Smooth muscle cell (in vitro differentiated cells): ENCODE measurements around the gene OSCP1. TPM values are rescaled to one million over a fixed set of nuclear protein-coding genes. Genes with fewer than 3 reads are reported as not detected.
"Not testable (repeated sequence)": the region's sequence is repeated elsewhere in the genome, so short reads cannot be mapped to it uniquely, and the experiment has no call there.

Experiments used
- DNase-seq: peaks from one replicate; lab custom pipeline; 2025; ENCODE audit not compliant: unreplicated experiment; lab: John Stamatoyannopoulos, UW
- H2AFZ ChIP-seq: fragments of 200-600 bp; sonication (generic); 2 replicates; pipeline ENCODE4 v1.6.0; 2016; ENCODE audit warnings: antibody characterized with exemption, low read depth, mild to moderate bottlenecking
- H3F3A ChIP-seq: fragments of 200-600 bp; sonication (generic); 2 replicates; pipeline ENCODE4 v1.6.0; 2017; ENCODE audit warnings: antibody characterized with exemption, low read depth
- H3K27ac ChIP-seq: fragments of 200-600 bp; sonication (generic); 2 replicates; pipeline ENCODE4 v1.5.1; 2016; ENCODE audit warnings: low read depth, mild to moderate bottlenecking
- H3K27me3 ChIP-seq: fragments of 200-600 bp; sonication (generic); 2 replicates; pipeline ENCODE4 v1.6.1; 2016; ENCODE audit warnings: low read depth, mild to moderate bottlenecking
- H3K36me3 ChIP-seq: fragments of 200-600 bp; sonication (generic); 2 replicates; pipeline ENCODE4 v1.5.1; 2016; ENCODE audit warnings: low read depth
- H3K4me1 ChIP-seq: fragments of 200-600 bp; sonication (generic); 2 replicates; pipeline ENCODE4 v1.5.1; 2016; ENCODE audit warnings: low read depth
- H3K4me2 ChIP-seq: fragments of 200-600 bp; sonication (generic); 2 replicates; pipeline ENCODE4 v1.6.0; 2016; ENCODE audit warnings: mild to moderate bottlenecking
- H3K4me3 ChIP-seq: fragments of 200-600 bp; sonication (generic); 2 replicates; pipeline ENCODE4 v1.5.1; 2016; ENCODE audit warnings: mild to moderate bottlenecking
- H3K79me2 ChIP-seq: fragments of 200-600 bp; sonication (generic); 2 replicates; pipeline ENCODE4 v1.6.0; 2016; ENCODE audit warnings: low read depth, mild to moderate bottlenecking
- H3K9ac ChIP-seq: fragments of 200-600 bp; sonication (generic); 2 replicates; pipeline ENCODE4 v1.6.0; 2016; ENCODE audit warnings: low read depth
- H3K9me3 ChIP-seq: fragments of 200-600 bp; sonication (generic); replicated peaks from 2 replicates; pipeline ENCODE4 v1.5.1; 2016; ENCODE audit warnings: low read depth
- H4K20me1 ChIP-seq: fragments of 200-600 bp; sonication (generic); 2 replicates; pipeline ENCODE4 v1.6.0; 2016; ENCODE audit warnings: low read depth
- CTCF ChIP-seq: fragments of 200-600 bp; sonication (generic); IDR thresholded peaks from 2 replicates; pipeline ENCODE4 v1.5.1; 2017; ENCODE audit warnings: borderline replicate concordance, mild to moderate bottlenecking, antibody characterized with exemption; ENCODE audit not compliant: insufficient read depth, poor library complexity, severe bottlenecking
- WGBS: methylation state at CpG from one replicate; pipeline ENCODE4 v1.1.7; 2016; ENCODE audit warnings: low lambda C conversion rate; 5-methylcytosine and 5-hydroxymethylcytosine counted together
- polyA plus RNA-seq: library from polyadenylated mRNA; unstranded; fragments of >200 nt; fragmentation: Nextera tagmentation; extraction: Ambion mirVana; gene quantifications from 2 replicates; pipeline ENCODE4 v1.2.1, GENCODE V29; 2016
- total RNA-seq: library from RNA; depleted of rRNA; stranded (reverse); fragments of >200 nt; gene quantifications from 2 replicates; pipeline ENCODE4 v1.2.3, GENCODE V29; 2014

OSCP1 gene
- total and polyA plus RNA-seq, 2 experiments from 2014 or later = 10.7 to 13.5 TPM

- H3K4me3 ChIP-seq = no peak overlapping the region
- H3K4me1 ChIP-seq = peaks cover 11% of the 10 kb centered on the region
- H3F3A ChIP-seq = no peaks in the 10 kb centered on the region
- H2AFZ ChIP-seq = no peak overlapping the region
- no peaks in the 10 kb centered on the region for H4K20me1 ChIP-seq
- H3K9ac ChIP-seq = no peak overlapping the region
- 100% methylated on average over 2 of the region's 2 CpGs for WGBS
- no peak overlapping the region for H3K27ac ChIP-seq
- no peak for TF ChIP-seq CTCF
- H3K4me2 ChIP-seq = no peak overlapping the region
- no peaks in the 10 kb centered on the region for H3K27me3 ChIP-seq
- DNase-seq = no peak
- no peaks in the 10 kb centered on the region for H3K79me2 ChIP-seq
- no peaks in the 10 kb centered on the region for H3K36me3 ChIP-seq
- H3K9me3 ChIP-seq = no peaks in the 10 kb centered on the region
These were observed 29.9 kb upstream of the OSCP1 start for GRCh38 chr1:36480161-36480560.

- no peak for TF ChIP-seq CTCF
- no peak overlapping the region for H3K27ac ChIP-seq
- no peaks in the 10 kb centered on the region for H3K9me3 ChIP-seq
- WGBS = 96% methylated on average over 2 of the region's 2 CpGs
- H2AFZ ChIP-seq = no peak overlapping the region
- H3K4me2 ChIP-seq = no peak overlapping the region
- no peak overlapping the region for H3K9ac ChIP-seq
- H3K4me1 ChIP-seq = peaks cover 11% of the 10 kb centered on the region
- no peaks in the 10 kb centered on the region for H3F3A ChIP-seq
- no peak for DNase-seq
- no peaks in the 10 kb centered on the region for H4K20me1 ChIP-seq
- H3K36me3 ChIP-seq = no peaks in the 10 kb centered on the region
- no peaks in the 10 kb centered on the region for H3K27me3 ChIP-seq
- H3K4me3 ChIP-seq = no peak overlapping the region
- H3K79me2 ChIP-seq = no peaks in the 10 kb centered on the region
These were observed 29.3 kb upstream of the OSCP1 start for GRCh38 chr1:36479505-36480051.

GRCh38 chr1:36477615-36478014 is 27.4 kb upstream of the OSCP1 start:
- H3K4me3 ChIP-seq, H2AFZ ChIP-seq, H3K4me1 ChIP-seq, H4K20me1 ChIP-seq, H3K27me3 ChIP-seq, H3K9ac ChIP-seq, H3K9me3 ChIP-seq, H3K4me2 ChIP-seq, H3K27ac ChIP-seq, H3F3A ChIP-seq, H3K79me2 ChIP-seq, DNase-seq, H3K36me3 ChIP-seq: not testable (repeated sequence)
- 86% methylated on average over 13 of the region's 13 CpGs for WGBS

- Histone ChIP-seq H3K79me2 (no peaks in the 10 kb centered on the region), H3K4me3 (no peak overlapping the region), H3K36me3 (no peaks in the 10 kb centered on the region), H3K9ac (no peak overlapping the region), H3K4me1 (peaks cover 3% of the 10 kb centered on the region), H3K27me3 (no peaks in the 10 kb centered on the region), H3K27ac (no peak overlapping the region), H4K20me1 (no peaks in the 10 kb centered on the region), H2AFZ (no peak overlapping the region), H3F3A (no peaks in the 10 kb centered on the region), H3K4me2 (no peak overlapping the region), H3K9me3 (no peaks in the 10 kb centered on the region)
- DNase-seq = no peak
- 89% methylated on average over 5 of the region's 5 CpGs for whole genome bisulfite sequencing
- TF ChIP-seq CTCF = no peak
These were observed 26.7 kb upstream of the OSCP1 start for GRCh38 chr1:36476945-36477344.
